ENCODE results near the gene MED14. TPM values are rescaled to one million over a fixed set of nuclear protein-coding genes. Genes with fewer than 3 reads are reported as not detected.
A peak's percentile ranks its signal among the peaks of the same experiment; 100 is the strongest.

MED14 gene
- total and polyA plus RNA-seq, 10 of the 15 experiments (the other 5 are each of a cell fraction or from before 2014, with no cell fraction given): 8.8 to 99.4 (median 29.4) TPM

DNA sequence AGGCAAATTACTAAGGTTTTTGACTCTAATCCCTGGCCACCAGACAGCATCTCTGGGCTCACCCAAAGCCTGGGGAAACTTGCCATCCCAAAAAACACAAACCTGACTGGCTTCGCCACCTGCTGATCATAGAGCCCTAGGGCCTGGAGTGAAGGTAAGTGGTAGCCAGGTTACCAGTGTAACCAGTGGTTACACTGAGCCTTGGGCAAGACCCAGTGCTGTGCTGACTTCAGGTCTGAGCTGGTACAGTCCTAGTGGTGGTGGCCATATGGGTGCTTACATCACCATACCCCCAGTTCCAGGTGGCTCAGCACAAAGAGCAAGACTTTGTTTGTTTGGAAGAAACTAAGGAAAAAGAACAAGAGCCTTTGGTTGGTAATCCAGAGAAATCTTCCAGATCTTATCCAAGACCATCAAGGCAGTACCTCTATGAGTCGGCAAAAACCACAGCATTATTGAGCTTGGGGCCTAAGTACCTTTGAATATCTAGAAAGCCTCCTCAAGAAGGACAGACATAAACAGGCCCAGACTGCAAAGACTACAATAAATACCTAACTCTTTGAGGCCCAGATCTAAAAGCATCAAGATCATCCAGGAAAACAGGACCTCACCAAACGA lies 13.7 kb downstream of the MED14 start:
- no peak overlapping the region for H3K9ac ChIP-seq (ENCODE audit: control insufficient read depth, insufficient read depth, low read length)
- H4K20me1 ChIP-seq (ENCODE audit: control insufficient read depth, insufficient read depth): no peaks in the 10 kb centered on the region
- peaks cover 3 to 6% of the 10 kb centered on the region in 2 experiments; a peak in 3 of 4 replicates for H3K36me3 ChIP-seq (ENCODE audit: control insufficient read depth in 2 of 2, insufficient read depth in 2 of 2, low read length in 1 of 2)
- POLR2A ChIA-PET: no interaction called here
- TF ChIP-seq, protein P1, sequence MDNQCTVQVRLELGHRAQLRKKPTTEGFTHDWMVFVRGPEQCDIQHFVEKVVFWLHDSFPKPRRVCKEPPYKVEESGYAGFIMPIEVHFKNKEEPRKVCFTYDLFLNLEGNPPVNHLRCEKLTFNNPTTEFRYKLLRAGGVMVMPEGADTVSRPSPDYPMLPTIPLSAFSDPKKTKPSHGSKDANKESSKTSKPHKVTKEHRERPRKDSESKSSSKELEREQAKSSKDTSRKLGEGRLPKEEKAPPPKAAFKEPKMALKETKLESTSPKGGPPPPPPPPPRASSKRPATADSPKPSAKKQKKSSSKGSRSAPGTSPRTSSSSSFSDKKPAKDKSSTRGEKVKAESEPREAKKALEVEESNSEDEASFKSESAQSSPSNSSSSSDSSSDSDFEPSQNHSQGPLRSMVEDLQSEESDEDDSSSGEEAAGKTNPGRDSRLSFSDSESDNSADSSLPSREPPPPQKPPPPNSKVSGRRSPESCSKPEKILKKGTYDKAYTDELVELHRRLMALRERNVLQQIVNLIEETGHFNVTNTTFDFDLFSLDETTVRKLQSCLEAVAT (IDR thresholded peaks at IDR 0.05): no peak
- no peak for TF ChIP-seq YY1 (IDR thresholded peaks at IDR 0.05; ENCODE audit: low read depth, low read length)
- no peak for TF ChIP-seq NFIC (IDR thresholded peaks at IDR 0.05; ENCODE audit: low read depth, low read length)
- no peak for TF ChIP-seq ZBED1 (IDR thresholded peaks at IDR 0.05; ENCODE audit: borderline replicate concordance)
- no peak for TF ChIP-seq NR2F1 (conservative IDR thresholded peaks at IDR 0.05)
- TF ChIP-seq SIN3A (IDR thresholded peaks at IDR 0.05; ENCODE audit: low read depth, low read length): no peak
- TF ChIP-seq NR2C2 (IDR thresholded peaks at IDR 0.05; ENCODE audit: borderline replicate concordance, control insufficient read depth, insufficient read length, low read depth): no peak
- no peak for TF ChIP-seq ZNF274 (IDR thresholded peaks at IDR 0.05; ENCODE audit: insufficient read depth, insufficient read length)
- intact Hi-C loops (cut with micrococcal nuclease; ENCODE audit: unreplicated experiment): no loop called here
- no peak overlapping the region for H2AFZ ChIP-seq (ENCODE audit: control insufficient read depth, low read depth, low read length)
- SMC1A ChIA-PET (ENCODE audit: uncharacterized antibody, unreplicated experiment): interaction anchor here (1.3 kb wide), 1 partner anchor 17 kb away, joined by 3 read pairs; no protein-coding TSS in a partner anchor
- H3K4me1 ChIP-seq (ENCODE audit: control insufficient read depth, insufficient read depth, low read length): no peaks in the 10 kb centered on the region
- H3K4me2 ChIP-seq (ENCODE audit: control insufficient read depth, insufficient read depth): no peak overlapping the region
- no peaks in the 10 kb centered on the region; the same call in 2 of the 3 replicates for H3K9me3 ChIP-seq (replicated peaks; ENCODE audit: control insufficient read depth, insufficient read depth, low read length)
- ATAC-seq (0 out of 3 replicates have a peak, but pooled peaks have one; percentile 27), FAIRE-seq (no peak), DNase-seq (ENCODE audit: low read depth, low spot score) (no peak)
- H3K27ac ChIP-seq (ENCODE audit: control insufficient read depth, insufficient read depth): no peak overlapping the region
- no TSS peak for BruUV-seq (replicated peaks)
- in situ Hi-C loops (cut with MboI): no loop called here
- H3K4me3 ChIP-seq: no peak overlapping the region
- H3K27me3 ChIP-seq (replicated peaks in 1 of 2; ENCODE audit: control insufficient read depth in 2 of 2, insufficient read depth in 2 of 2, low read length in 1 of 2): no peaks in the 10 kb centered on the region
- H3K79me2 ChIP-seq (ENCODE audit: control insufficient read depth, insufficient read depth, low read length): peaks cover 29% of the 10 kb centered on the region
- RAD21 ChIA-PET (ENCODE audit: unreplicated experiment): no interaction called here
- CTCF ChIA-PET: no interaction called here
- 81% methylated on average over 3 of the region's 3 CpGs for WGBS (ENCODE audit: insufficient coverage, insufficient replicate concordance, low lambda C conversion rate, missing lambda C conversion rate)

Measured in GM12878 (cell line).